ENCODE measurements around the gene GALK1. TPM values are rescaled to one million over a fixed set of nuclear protein-coding genes. Genes with fewer than 3 reads are reported as not detected.
A peak's percentile ranks its signal among the peaks of the same experiment; 100 is the strongest.
"Not testable (repeated sequence)": the region's sequence is repeated elsewhere in the genome, so short reads cannot be mapped to it uniquely, and the experiment has no call there.

Gene GALK1
- total RNA-seq, 2 donors from 2014 or later: 43.4 to 51.4 TPM

- peaks cover 32% of the 10 kb centered on the region for H3K4me1 Mint-ChIP-seq
- H3K4me3 Mint-ChIP-seq: peak overlapping the region; percentile 82
- not testable (repeated sequence) for H3K27me3 Mint-ChIP-seq; H3K9me3 Mint-ChIP-seq; ATAC-seq (replicated peaks)
- peaks cover 59% of the 10 kb centered on the region for H3K36me3 Mint-ChIP-seq (ENCODE audit: low read depth)
- H3K27ac Mint-ChIP-seq: peak overlapping the region; percentile 93
Observed at GRCh38 chr17:75778066-75778860, 13.3 kb upstream of the GALK1 start.

GRCh38 chr17:75777296-75777922, 12.4 kb upstream of the GALK1 start:
- no peak for ATAC-seq (replicated peaks)
- H3K4me1 Mint-ChIP-seq: peaks cover 26% of the 10 kb centered on the region
- peaks cover 53% of the 10 kb centered on the region for H3K36me3 Mint-ChIP-seq (ENCODE audit: low read depth)
- peak overlapping the region; percentile 93 for H3K27ac Mint-ChIP-seq
- H3K27me3 Mint-ChIP-seq: no peaks in the 10 kb centered on the region
- H3K4me3 Mint-ChIP-seq: peak overlapping the region; percentile 82
- no peaks in the 10 kb centered on the region for H3K9me3 Mint-ChIP-seq

- no peak for ATAC-seq (replicated peaks)
- Mint-ChIP-seq H3K27ac (peak overlapping the region; percentile 93), H3K4me1 (peaks cover 26% of the 10 kb centered on the region), H3K36me3 (ENCODE audit: low read depth) (peaks cover 53% of the 10 kb centered on the region), H3K9me3 (no peaks in the 10 kb centered on the region), H3K4me3 (peak overlapping the region; percentile 82), H3K27me3 (no peaks in the 10 kb centered on the region)
Observed at GRCh38 chr17:75776386-75777295, 11.6 kb upstream of the GALK1 start.

GRCh38 chr17:75774991-75775668, 10.1 kb upstream of the GALK1 start:
- Mint-ChIP-seq H3K4me3 (peak overlapping the region; percentile 82), H3K27ac (peak overlapping the region; percentile 93), H3K27me3 (no peaks in the 10 kb centered on the region), H3K4me1 (peaks cover 26% of the 10 kb centered on the region), H3K36me3 (ENCODE audit: low read depth) (peaks cover 53% of the 10 kb centered on the region), H3K9me3 (no peaks in the 10 kb centered on the region)
- ATAC-seq (replicated peaks): no peak

GRCh38 chr17:75774471-75774990, 9.5 kb upstream of the GALK1 start:
- Mint-ChIP-seq H3K27me3 (no peaks in the 10 kb centered on the region), H3K4me3 (no peak overlapping the region), H3K4me1 (peaks cover 20% of the 10 kb centered on the region), H3K27ac (peak overlapping the region; percentile 43), H3K9me3 (no peaks in the 10 kb centered on the region), H3K36me3 (ENCODE audit: low read depth) (peaks cover 49% of the 10 kb centered on the region)
- ATAC-seq (replicated peaks): no peak

GRCh38 chr17:75773808-75774470, 8.9 kb upstream of the GALK1 start:
- Mint-ChIP-seq H3K27ac (peak overlapping the region; percentile 43), H3K27me3 (no peaks in the 10 kb centered on the region), H3K9me3 (no peaks in the 10 kb centered on the region), H3K36me3 (ENCODE audit: low read depth) (peaks cover 43% of the 10 kb centered on the region), H3K4me3 (no peak overlapping the region), H3K4me1 (peaks cover 18% of the 10 kb centered on the region)
- no peak for ATAC-seq (replicated peaks)

GRCh38 chr17:75773121-75773807, 8.3 kb upstream of the GALK1 start:
- H3K4me1 Mint-ChIP-seq: peaks cover 18% of the 10 kb centered on the region
- no peaks in the 10 kb centered on the region for H3K9me3 Mint-ChIP-seq
- H3K36me3 Mint-ChIP-seq (ENCODE audit: low read depth): peaks cover 36% of the 10 kb centered on the region
- H3K27me3 Mint-ChIP-seq: no peaks in the 10 kb centered on the region
- no peak for ATAC-seq (replicated peaks)
- H3K27ac Mint-ChIP-seq: no peak overlapping the region
- no peak overlapping the region for H3K4me3 Mint-ChIP-seq

- Mint-ChIP-seq H3K4me3 (no peak overlapping the region), H3K9me3 (no peaks in the 10 kb centered on the region), H3K4me1 (peaks cover 6% of the 10 kb centered on the region), H3K27me3 (no peaks in the 10 kb centered on the region), H3K27ac (no peak overlapping the region), H3K36me3 (ENCODE audit: low read depth) (peaks cover 20% of the 10 kb centered on the region)
- ATAC-seq (replicated peaks): no peak
Observed at GRCh38 chr17:75771334-75772281, 6.6 kb upstream of the GALK1 start.

- Mint-ChIP-seq H3K4me3 (no peak overlapping the region), H3K9me3 (no peaks in the 10 kb centered on the region)
- no peak for ATAC-seq (replicated peaks)
Observed at GRCh38 chr17:75769536-75769935, 4.5 kb upstream of the GALK1 start.

GRCh38 chr17:75767881-75768280, 2.9 kb upstream of the GALK1 start:
- no peaks in the 10 kb centered on the region for H3K9me3 Mint-ChIP-seq
- no peak for ATAC-seq (replicated peaks)
- no peak overlapping the region for H3K27ac Mint-ChIP-seq
- no peak overlapping the region for H3K4me3 Mint-ChIP-seq
- no peaks in the 10 kb centered on the region for H3K36me3 Mint-ChIP-seq (ENCODE audit: low read depth)
- H3K27me3 Mint-ChIP-seq: no peaks in the 10 kb centered on the region
- H3K4me1 Mint-ChIP-seq: no peaks in the 10 kb centered on the region

More at GRCh38 chr17:75769536-75769935, 4.5 kb upstream of the GALK1 start:
- Mint-ChIP-seq H3K27me3 (no peaks in the 10 kb centered on the region), H3K36me3 (ENCODE audit: low read depth) (peaks cover 3% of the 10 kb centered on the region), H3K27ac (no peak overlapping the region), H3K4me1 (no peaks in the 10 kb centered on the region)

GRCh38 chr17:75765981-75766380, 989 bp upstream of the GALK1 start:
- H3K27ac Mint-ChIP-seq: no peak overlapping the region
- no peak for ATAC-seq (replicated peaks)
- H3K4me1 Mint-ChIP-seq: no peaks in the 10 kb centered on the region
- no peaks in the 10 kb centered on the region for H3K9me3 Mint-ChIP-seq
- no peak overlapping the region for H3K4me3 Mint-ChIP-seq
- no peaks in the 10 kb centered on the region for H3K27me3 Mint-ChIP-seq
- peaks cover 8% of the 10 kb centered on the region for H3K36me3 Mint-ChIP-seq (ENCODE audit: low read depth)

- peak overlapping the region; percentile 80 for H3K4me3 Mint-ChIP-seq
- H3K9me3 Mint-ChIP-seq: no peaks in the 10 kb centered on the region
- no peak for ATAC-seq (replicated peaks)
- no peaks in the 10 kb centered on the region for H3K27me3 Mint-ChIP-seq
- H3K4me1 Mint-ChIP-seq: no peaks in the 10 kb centered on the region
- H3K27ac Mint-ChIP-seq: peak overlapping the region; percentile 76
- peaks cover 8% of the 10 kb centered on the region for H3K36me3 Mint-ChIP-seq (ENCODE audit: low read depth)
Observed at GRCh38 chr17:75764417-75764710, 628 bp downstream of the GALK1 start.
